Activated T-cell treated with anti-CD3 and anti-CD28 coated beads, Interleukin-2, amount 50 U/mL, for 48 hours (primary cell): Measurements from ENCODE around the gene ZNF532.

ENCODE experiments used
- DNase-seq, 2 experiments: peaks; one replicate each; pipeline ENCODE4 v3.0.0-alpha.2; 2020

ZNF532 gene

DNA sequence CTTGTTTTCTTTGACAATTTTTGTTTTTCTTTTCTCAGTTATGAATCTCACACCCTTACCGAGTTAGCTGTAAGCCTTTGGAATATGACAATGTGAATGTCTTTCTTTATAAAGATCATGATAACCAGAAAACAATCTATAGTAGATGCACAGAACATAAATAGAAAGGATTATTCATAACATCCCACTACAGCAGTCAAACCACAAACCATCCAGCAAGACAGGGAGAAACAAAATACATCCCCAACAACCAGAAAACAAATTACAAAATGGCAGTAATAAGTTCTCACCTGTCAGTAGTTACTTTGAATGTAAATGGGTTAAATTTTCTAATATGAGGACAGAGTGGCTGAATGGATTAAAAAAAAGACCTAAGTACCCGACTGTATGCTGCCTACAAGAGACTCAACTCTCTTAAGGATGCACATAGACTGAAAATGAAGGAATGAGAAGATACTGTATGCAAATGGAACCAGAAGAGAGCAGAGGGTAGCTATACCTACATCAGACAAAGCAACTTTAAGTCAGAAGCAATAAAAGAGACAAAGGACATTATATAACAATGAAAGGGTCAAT lies 124.6 kb downstream of the ZNF532 start:
- no peak for DNase-seq

GRCh38 chr18:58990720-58991119 lies 126.0 kb downstream of the ZNF532 start:
- DNase-seq: no peak

DNA sequence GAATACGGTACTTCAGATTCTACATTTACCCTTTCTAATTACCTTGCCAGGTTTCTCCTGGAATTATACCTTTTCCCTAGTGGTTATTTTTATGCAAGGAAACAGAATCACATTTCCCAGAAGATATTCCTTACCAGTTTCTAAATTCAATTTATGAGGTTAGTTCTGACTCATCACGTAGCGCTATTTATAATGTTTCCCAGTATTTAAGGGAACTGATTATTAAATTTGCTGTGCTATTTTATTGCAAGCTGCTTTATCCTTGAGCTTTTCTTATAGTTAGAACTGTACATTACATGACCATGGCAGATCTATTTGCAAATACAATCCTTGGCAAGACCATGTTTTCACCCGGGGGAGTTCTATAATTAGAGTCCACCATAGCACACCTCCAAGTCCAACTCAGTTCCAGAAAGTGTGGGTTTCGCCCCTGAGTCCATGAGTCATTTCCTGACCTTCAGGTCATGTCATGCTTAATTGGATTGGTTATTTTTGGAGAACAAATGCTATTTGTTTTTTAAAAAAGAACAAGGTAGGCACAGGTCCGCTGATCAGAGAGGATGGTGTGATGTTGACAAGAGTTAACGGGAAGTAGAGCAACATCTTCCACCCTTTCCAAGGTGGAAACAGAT lies 126.6 kb downstream of the ZNF532 start:
- DNase-seq: no peak

DNA sequence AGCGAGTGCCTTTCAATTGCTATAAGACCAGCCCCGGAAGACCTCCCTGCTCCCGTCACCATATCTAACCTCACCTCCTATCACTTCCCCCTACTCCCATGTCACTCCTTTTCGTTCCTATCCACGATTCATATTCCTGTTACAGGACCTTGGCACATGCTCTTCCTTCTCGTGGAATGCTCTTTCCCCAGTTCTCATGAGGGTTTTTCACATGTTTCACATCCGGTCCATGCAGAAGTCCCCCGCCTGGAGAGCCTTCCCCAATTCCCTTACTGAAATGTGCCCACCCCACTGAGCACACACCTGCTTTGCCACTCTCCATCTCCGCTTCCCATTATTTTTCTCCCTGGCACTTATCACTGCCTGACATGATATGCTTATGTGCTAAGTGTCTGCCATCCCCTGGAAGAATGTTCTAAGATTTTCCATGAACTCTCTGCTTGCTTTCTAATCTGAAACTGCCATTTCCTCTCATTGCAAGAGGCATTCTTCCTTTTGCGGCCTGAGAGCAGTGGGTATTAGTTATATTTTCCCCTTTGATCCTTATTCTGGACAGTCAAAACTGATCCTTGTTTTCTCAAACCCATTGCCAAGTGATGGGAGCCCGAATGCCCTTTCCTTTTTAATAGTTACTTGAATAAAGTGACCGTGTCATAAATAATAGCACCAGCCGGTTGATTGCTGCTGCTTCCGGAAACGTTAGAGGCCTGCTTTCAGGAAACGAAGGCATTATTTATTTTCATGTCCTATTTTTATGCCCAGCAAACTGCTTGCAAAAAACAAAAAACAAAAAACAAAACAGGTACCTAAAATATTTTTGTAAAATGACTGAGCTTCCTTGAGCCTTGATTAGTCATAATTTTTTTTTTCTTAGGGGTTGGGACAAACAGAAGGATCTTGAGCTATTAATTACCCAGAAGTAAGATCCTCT lies 127.9 kb downstream of the ZNF532 start:
- DNase-seq: no peak

- no peak for DNase-seq
Measured at GRCh38 chr18:58993260-58993659, 128.6 kb downstream of the ZNF532 start.

DNA sequence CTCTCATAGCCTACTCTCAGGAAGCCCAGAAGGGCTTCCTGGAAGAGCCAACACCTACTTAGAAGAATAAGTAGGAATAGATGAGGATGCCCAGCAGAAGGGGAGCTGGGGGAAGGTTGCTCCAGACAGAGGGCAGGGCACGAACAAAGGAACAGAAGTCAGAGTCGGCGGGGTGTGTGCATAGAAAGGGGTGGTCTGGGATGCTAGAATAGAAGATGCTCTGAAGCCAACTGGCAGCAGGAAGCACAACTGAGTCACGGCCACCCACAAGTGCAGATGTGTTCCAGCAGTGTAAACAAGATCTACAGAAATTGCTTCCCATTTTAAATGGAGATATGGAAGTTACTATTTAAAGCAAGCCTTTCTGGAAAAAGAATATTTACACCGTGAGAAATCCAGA lies 131.0 kb downstream of the ZNF532 start:
- no peak for DNase-seq

- DNase-seq: no peak
Measured at GRCh38 chr18:58996131-58996641, 131.5 kb downstream of the ZNF532 start.

- DNase-seq: no peak
Measured at GRCh38 chr18:58996696-58997095, 132.0 kb downstream of the ZNF532 start.

- no peak for DNase-seq
Measured at GRCh38 chr18:58997811-58998337, 133.2 kb downstream of the ZNF532 start.

DNA sequence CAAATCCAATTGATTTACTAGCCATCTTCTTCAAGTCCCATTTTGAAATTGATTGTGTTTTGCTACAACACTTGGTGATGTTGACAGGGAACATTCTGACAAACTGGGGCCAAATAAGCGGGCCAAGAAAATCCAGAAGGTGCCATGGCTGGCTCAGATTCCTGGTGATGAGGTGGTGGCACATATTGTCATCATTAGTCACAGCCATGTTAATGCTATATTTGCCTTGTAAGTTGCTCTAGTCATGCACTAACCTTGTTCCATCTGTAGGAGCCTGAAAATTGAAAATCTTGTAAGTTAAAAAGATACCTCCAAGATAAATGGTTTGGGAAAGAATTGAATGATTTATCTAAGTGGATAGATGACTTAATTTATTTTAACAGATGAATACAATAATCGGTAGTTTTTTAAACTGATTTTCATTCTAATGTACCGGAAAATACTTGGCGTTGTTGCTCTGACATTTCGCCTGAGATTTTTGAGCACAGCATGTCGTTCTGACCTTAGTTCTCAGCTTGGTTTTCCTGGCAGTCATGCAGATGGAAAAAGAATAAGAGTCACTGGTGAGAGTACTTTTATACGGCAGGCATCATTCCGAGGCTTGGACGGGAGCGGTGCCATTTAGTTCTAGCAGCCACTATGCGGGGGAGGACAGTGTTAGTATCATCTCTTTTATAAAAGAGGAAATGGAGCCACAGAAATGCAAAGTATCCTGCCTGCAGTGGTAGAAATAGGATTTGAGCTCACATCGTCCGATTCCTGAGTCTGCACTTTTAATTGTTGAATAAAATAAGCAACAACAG lies 133.9 kb downstream of the ZNF532 start:
- DNase-seq: no peak

- DNase-seq: no peak
Measured at GRCh38 chr18:59001166-59001565, 136.5 kb downstream of the ZNF532 start.

DNA sequence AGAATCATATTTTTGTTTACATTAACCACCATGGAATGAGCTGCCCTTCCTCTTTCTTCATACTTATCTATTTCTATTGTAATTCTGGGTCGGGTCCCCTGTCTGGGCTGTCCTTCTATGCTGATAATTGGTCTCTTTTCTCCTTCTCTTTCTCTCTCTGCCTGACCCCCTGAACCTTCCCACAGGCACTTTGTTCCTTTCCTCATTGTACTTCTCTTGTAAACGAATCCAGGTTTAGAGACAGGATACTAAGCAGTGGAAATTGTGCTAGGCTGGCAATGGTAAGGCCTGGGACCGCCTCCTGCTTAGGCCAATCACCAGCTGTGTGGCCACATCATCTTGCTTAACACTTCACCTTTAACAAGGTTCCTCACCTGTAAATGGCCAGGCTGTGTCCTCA lies 137.0 kb downstream of the ZNF532 start:
- no peak for DNase-seq

GRCh38 chr18:59002974-59003594 lies 138.4 kb downstream of the ZNF532 start:
- no peak for DNase-seq

GRCh38 chr18:59005262-59005661 lies 140.6 kb downstream of the ZNF532 start:
- DNase-seq: no peak

DNA sequence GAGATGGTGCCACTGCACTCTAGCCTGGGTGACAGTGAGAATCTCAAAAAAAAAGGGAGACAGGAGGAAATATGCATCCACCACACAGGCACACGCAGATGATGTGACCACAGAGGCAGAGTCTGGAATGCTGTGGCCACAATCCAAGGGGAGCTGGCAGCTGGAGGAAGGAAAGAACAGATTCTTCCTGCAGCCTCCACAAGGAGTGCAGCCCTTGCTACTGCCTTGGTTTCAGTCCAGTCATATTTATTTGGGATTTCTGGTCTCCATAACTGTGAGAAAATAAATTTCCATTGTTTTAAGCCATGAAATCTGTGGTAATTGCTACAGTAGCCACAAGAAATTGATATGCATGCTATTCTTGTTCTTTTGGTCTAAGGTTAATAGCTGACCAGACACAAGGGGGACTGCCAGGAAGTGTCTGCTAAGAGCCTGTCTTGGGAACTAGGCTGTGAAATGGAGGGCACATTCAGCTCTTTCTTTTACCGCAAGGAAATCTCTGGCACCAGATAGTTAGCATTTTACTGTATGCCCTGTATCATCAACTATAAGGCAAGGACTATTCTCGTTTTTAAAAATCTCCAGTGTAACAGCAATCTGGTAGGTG lies 141.9 kb downstream of the ZNF532 start:
- DNase-seq: no peak

GRCh38 chr18:59008302-59008974 lies 143.8 kb downstream of the ZNF532 start:
- DNase-seq: no peak

- DNase-seq: no peak
Measured at GRCh38 chr18:59009846-59010245, 145.2 kb downstream of the ZNF532 start.

DNA sequence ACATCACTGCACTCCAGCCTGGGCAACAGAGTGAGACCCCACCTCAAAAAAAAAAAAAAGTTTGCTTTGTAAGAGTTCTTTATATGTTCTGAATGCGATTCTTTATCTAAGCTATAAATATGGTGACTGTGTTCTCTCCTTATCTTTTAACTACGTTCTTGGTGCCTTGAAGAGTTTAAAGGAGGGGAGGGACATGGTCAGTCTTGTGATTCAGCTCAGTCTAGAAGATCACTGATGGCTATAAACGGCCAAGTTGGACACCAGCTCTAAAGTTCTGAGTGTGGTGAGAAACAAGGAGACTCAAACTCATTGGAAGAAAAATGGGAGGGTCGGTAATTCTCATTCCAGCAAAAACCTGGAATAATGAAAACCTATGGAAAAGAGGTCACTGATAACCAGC lies 146.6 kb downstream of the ZNF532 start:
- no peak for DNase-seq

GRCh38 chr18:59011786-59012185 lies 147.1 kb downstream of the ZNF532 start:
- DNase-seq: no peak

DNA sequence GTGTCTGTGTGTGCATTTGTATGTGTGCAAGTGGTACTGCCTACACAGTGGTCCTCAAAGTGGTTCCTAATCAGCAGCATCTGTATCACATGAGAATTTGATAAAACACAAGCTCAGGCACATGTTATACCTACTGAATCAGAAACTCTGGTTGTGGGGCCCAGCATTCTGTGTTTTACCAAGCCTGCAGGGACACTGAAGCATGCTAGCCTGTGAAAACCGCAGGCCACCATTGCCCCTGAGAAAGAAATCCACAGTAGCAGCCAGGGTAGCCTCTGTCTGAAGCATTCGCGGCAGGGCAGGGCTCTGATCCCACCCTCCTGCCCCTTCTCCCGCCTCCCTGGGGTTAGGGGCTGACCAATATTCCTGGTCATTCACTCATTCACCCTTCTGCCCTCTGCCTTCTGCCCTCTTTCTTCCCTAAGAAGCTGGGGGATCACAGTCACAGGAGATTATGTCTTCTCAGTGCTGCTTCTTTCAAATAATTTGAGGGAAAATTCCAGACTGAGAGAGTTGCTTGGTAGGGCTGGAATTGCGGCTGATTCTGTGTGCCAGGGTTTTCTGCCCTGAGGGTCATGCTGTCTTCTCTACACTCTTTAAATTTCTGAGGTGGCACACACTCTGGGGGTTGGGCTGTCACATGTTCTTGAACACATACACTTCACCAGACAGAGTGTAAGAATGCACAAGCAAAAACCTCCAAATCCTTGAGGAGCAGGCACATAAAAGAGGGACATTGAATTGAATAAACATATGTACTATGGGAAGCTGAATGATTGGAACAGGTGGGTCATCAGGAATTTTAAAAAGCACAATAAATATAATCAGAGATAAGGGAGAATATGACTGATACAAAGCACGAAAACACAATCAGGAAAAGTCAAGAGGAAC lies 148.4 kb downstream of the ZNF532 start:
- DNase-seq: no peak
